DMS79 (cell line): ENCODE measurements around the gene DUSP16.
"Not testable (repeated sequence)": the region's sequence is repeated elsewhere in the genome, so short reads cannot be mapped to it uniquely, and the experiment has no call there.

ENCODE experiments used
- DNase-seq: peaks from one replicate; lab custom pipeline; 2025; lab: John Stamatoyannopoulos, UW

DUSP16 gene

DNA sequence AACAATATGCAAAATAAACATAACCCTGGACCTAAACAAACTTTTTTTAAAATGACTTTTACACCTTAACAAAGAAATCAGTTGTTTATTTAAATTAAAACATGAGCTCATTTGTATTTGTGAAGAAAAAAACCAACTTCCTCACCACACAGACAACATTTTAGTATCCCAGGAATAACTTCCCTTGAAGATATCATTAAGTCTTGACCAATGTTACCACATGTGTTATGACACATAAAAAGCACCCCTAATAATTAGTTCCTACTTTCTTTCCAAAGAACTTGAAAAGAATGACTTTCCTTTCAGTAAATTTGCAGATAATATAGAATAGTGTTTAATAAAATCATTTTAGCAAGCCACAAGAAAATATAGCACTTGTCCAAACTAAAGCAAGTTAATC, 42.4 kb downstream of the DUSP16 start:
- DNase-seq = no peak

DNA sequence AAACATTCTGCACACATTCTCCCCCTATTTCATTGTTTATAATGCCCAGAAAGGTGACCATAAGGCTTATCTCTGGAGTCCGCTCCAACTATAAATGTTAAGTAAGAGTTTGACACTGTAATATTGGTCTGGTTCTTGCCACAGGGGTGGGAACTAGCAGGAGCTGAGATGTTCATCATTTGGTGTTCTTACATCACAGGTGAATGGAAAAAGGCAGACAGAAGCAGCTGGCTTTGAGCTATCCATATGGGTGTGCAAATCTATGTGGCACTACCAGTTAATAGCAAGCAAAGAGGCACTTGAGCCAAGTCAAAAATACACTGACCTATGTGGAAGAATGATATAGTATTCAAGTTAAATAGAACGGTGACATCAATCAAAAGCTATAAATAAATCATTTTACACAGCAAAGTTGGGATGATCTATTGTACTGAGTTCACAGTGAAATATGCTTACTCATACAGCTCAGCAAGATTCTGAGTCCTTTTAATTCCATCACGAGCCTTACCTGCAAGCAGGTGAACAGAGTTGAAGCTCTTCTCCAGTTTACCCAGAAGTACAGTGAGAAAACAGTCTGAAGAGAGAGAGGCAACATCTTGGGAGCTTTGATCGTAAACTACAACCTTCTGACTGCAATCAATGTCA, 43.2 kb downstream of the DUSP16 start:
- DNase-seq = no peak

DNA sequence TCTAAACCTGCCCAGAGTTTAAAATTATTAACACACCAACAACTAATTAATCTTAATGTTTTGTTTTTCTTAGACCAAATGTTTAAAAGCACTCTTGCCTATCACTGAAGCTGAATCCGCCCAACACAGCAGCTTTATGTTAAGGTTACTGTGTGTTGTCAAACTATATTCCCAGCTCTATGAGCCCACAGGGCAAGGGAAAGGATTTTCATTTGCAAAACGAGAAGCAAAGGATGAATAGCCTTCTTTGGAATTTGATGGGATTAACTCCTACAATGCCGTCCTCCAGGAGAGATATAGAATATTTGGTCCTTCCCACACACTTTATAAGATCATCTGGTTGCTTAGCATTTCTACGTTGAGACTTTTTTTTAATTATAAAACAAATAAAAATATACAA, 43.7 kb downstream of the DUSP16 start:
- no peak for DNase-seq

DNA sequence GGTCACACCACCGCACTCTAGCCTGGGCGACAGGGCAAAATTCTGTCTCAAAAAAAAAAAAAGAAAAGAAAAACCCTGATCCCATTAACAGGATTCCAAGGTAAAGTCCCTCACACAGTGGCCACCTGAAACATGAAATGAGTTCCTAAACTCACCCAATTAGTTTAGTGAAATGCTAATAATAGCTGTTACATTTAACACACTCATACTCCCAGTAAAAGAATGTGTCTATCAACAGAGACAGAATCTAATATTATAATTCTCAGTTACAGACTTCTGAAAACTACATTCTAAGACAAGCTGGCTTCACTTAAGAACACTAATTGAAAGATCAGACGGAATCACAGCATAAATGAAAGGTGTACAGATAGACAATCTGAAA, 44.2 kb downstream of the DUSP16 start:
- no peak for DNase-seq

DNA sequence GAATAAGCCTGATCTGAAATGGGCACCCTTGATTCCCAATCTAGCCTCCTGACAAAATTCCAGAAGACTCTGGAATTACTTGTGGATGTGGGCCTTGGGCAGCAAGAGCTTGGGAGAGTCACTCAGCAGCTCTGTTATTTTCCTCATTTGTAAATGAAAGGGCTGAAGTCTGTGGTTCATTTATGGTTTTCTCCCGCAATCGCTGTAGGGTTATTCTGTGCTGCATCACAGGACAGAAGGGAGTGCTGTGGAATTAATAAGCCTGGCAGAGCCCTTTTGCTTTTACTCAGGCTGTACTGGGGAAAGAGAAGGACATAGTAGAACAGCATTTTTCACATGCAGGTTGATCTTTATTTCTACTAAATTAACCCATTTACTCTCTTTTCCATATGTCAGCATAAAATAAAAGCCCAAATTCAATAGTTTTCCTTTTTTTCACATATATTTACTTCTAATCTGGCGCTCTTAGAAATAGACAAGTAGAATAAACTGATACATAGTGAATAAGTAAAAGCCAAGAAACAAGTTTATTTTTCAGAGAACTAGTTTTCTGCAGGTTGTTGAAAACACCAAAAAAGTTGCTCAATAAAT, 49.2 kb downstream of the DUSP16 start:
- DNase-seq = no peak

DNA sequence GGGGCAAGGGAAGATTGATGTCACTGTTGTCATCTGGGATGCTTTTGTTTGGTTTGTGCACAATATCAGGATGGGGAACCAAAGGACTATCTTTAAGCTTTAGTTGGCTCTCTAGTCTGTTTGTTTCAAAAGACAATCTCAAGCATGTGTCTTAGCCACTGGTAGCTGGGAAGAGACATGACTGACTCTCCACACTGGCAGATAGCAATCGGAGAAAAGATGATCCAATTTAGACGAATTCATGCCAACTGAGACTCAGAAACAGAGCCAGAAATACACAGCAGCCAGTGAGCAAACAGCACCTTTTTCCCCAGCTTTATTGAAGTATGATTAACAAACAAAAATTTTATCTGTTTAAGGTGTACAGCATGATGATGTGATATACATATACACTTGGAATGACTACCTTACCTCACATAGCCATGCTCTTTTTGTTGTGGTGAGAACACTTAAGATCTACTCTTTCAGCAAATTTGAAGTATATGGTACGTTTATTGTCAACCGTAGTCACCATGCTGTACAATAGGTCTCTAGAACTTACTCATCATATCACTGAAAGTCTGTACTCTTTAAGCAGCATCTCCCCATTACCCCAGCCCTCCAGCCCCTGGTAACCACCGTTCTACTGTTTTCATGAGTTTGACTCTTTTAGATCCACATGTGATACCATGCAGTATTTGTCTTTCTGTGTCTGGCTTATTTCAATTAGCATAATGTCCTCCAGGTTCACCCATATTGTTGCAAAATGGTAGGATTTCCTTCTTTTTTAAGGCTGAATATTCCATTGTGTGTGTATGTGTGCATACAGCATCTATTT, 50.6 kb downstream of the DUSP16 start:
- DNase-seq = no peak

DNA sequence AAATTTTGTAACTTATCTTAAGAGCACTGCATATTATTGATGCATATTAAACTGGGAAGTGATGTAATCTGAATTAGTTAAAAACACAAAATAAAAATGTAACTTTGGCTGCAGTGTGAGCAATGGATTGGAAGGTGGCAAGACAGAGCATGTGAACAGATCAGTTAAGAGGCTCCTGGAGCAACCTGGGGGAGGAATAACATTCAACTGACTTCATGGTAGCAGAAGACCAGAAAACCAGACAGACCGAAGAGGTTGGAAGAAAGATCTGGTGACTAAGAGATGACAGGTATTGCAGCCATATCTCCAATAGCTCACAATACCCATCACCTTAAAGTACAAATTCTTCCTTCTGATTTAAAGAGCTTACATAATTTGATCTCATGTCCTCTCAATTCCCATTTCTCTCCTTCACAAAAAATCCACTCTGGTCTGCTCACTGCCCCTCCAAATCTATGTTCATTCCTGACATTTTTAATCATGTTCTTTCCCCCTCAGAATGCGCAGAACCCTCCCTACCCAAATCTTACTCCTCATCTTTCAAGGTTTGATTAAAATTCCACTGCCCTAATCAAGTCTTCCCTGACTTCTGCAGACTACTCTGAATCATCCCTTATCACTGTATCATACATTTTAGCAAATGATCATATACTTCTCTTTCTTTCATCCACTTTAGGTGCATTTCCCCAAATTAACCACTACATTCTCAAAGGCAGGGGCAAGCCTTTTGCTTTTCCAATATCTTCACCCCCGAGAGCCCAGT, 51.5 kb downstream of the DUSP16 start:
- DNase-seq = no peak

DNA sequence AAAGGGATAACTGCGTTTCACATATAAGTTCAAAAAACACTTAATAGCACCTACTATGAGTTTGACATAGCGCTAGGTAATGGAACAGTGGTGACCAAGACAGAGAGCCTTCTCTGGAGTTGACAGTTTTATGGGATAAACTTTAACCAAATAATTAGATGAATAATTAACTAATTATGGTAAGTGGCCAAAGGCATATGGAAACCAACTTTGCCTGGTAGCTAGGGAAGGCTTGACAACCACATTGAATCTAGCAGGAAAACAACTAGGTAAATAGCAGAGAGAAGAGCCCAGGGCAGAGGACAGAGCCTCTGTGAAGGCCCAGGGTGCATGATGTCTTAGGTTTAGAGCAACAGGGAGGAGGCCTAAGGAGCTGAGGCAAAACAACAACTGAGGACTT, 52.1 kb downstream of the DUSP16 start:
- DNase-seq = no peak

DNA sequence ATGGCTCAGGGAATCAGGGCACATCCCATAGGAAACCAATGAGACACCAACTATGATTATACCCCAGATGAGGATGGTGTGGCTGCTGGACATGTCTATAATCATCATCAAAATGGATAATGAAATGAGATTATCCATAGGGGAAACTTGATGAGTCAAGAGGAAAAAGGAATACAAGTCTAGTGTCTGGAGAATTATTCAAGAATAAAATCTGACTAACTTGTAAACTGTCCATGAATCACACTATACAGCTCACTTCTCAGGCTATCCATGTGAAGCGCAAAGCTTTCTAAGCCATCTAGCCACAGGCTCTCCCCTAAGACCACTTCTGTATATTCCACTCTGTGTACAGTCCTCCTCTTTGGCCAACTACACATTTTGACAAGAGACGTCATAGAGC, 52.5 kb downstream of the DUSP16 start:
- no peak for DNase-seq

DNA sequence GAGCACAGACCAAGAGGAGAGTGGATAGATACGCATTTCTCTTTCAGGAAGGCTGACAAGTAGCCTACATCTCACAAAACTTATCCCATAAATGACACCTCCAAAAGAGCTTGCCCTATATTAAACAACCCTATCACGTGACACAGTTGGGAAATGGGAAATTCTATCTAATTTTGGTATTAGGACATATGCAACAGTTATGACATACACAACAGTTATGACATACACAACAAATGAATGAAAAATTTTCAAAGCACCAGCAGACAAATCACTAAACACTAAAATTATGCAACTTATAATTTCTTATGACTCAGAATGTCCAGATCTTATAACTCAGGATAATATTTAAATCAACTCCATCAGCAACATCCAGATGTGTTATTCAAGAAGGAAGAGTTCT, 54.1 kb downstream of the DUSP16 start:
- DNase-seq = no peak

DNA sequence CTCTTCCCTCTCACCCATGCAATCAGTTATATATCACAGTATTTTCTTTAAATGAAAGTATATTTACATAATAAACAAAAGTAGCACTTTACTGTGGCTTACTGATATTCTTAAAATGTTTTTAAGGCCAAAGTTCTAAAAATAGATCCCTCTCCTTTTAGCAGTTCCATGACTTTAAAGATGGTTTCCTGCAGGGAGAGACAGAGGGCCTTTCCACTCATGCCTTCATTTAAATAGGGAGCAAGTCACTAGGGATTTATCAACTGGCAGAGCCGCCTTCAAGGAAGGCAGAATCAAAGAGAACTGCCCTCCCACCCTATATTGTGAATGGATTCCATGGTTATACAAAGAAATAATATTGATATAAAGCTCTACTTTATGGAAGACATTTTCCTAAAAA, 55.5 kb downstream of the DUSP16 start:
- DNase-seq = no peak

DNA sequence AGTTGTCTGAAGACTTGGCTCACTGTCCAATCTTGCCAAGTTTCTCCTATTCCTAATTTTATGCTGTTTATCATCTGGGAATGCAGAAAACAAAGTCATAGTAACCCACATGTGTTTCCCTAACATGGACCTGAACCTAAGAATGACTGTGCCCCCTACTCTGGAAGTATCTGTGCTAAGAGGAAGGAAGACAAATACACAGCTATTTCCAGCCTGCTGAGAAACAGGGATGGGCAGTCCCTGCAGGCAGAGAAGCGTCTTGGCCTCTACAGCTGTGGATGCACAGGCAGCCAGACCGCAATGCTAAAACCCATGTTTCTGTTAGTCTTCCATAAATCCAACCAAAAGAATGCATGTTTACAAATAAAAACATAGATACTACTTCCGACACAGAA, 56.2 kb downstream of the DUSP16 start:
- no peak for DNase-seq

DNA sequence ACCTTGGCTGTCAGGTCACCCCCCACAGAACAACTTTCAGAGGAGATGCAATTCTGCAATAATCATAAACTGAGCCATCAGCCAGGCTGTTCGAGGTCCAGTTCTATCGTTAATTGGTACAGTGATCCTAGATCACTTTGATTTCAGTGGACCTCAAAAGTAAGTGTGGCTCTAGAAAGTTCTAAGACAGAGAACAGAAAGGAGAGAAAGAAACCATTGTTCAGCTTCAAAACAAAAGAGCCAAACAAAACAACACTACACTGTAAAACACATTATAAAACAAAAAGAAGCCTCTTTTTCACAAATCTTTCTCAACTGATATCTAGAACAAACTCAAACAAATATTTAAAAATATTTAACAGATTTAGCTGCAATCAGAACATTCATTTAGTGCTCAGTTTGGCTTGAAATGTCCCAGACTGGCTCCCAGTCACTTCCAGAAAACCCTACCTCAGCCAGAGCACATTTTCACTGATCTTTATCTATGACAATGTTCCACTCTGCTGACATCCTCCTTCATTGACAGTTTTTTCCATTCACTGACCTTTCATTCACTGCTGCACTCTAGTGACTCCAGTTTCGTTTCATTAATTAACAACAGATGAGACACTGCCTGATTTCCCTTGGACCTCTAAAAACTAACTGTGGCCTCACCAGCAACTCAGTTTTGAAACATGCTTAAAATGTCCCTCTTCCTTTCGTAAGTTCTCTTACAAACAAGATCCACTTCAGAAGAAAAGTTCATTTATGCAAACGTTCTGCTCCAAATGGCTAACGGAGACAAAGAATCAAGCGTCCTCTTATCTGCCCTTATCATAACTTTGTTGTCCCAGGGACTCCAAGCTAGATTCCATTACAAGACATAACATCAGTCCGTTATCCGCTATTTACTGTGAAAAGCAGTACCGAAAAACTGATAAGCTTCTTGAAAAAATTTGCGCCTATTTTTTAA, 56.8 kb downstream of the DUSP16 start:
- DNase-seq = no peak

DNA sequence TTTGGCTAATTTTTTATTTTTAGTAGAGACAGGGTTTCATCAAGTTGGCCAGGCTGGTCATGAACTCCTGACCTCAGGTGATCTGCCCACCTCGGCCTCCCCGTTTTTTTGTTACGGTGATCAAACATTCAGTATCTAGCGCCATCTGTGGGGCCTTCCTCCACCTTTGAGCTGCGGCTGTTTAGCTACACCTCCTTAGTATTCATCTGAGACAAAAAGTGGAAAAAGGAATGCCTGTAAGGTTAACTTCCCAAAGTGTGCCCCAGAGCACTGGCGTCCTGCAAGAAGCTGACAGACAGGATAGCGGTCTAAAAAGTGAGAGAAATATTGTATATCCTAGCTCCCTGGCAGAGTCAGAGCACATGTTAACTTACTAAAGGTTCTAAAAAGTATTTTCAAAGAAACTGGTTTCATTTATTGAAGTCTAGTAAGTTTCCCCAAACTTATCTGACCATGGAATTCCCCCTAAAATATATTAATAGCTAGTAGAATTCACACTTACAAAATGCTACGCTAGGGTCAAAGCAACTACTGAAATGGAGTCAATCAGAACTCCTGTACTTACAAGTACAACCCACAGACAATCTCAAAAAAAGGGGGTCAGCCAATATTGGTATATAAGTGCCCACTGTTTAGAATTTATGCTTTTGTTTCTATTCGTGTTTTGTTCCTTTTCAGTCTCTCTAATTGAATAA, 59.1 kb downstream of the DUSP16 start:
- DNase-seq = no peak

DNA sequence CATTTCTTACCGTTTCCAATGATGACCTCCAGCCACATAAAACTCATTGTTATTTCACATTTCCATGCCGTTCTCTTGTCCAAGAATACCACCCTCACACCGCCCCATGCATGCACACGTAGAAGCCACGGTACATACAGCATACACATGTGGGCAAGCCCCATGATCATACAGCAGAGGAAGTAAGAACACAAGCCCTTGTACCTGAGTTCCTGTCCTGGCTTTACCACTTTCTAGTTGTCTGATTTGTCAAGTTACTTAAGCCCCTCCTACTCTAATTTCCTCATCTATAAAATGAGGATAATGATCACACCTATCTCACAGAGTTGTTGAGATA, 59.9 kb downstream of the DUSP16 start:
- DNase-seq = no peak

DNA sequence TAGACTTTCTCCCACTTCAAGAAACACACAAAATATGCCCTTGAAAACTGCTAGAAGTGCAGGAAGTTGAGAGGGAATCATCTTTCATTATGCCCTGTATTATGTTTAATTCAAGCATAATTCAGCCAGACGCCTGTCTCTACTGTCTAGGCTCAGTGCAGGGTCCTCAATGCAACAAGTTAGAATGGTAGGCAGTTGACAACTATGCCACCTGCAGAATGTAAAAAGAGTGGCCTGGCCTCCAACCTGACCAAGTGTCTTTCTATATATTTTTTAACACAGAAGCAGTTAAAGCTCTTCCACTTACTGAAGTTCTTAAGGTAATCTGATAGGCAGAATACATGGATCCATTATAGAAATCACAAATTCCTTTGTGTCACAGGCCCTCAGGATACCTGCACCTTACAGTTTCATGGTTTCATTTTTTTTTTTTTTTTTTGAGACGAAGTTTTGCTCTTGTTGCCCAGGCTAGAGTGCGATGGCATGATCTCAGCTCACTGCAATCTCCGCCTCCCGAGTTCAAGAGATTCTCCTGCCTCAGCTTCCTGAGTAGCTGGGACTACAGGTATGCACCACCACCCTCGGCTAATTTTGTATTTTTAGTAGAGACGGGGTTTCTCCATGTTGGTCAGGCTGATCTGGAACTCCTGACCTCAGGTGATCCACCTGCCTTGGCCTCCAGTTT, 60.4 kb downstream of the DUSP16 start:
- not testable (repeated sequence) for DNase-seq

DNA sequence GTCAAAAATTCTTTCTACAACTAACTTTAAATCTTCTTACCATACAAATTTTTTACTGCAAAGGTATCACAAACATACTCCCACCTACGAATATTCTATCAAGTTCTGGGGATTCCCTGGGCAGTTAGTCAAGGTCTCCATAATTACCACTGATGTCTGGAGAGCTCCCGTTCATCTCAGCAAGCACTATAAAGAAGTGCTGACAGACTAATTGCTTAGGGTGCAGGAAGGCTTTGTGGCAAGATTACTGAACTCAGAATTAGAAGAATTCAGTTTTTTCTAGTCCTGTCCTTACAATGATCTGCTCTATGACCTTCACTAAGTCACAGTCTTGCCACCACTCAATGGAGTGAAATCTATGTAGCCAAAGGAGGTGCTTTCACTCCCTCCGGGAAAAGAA, 61.5 kb downstream of the DUSP16 start:
- DNase-seq = no peak

DNA sequence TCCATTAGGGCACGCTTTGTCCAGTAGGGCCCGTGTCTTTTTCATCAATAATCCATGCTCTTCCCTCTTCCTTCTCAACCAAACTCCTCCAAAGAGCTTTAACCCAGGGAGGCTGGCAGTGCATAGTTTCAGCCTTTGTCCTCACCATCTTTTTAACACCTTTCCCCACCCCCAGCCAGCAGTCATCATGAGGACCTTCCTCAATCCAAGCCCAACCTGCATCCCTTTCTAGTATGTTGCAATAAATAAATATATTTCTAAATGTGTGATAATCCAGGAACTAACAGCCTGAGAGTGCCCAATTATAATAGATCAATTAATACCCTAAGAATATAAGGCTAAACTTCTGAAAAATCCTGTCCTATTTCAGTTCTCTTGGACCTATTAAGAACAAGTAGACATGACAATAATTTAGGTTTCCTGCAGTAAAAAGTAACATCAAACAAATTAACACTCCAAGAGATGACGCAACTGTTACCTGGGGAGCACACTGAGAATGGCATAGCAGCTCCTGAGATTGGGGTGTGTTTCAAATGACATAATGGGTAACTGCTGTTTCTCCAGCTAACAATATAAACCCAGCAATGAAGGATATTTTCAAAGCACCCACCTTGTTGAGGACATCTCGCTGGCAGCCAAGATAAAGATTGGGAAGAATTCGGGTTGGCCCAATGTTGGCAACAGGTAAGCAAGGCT, 62.6 kb downstream of the DUSP16 start:
- no peak for DNase-seq

DNA sequence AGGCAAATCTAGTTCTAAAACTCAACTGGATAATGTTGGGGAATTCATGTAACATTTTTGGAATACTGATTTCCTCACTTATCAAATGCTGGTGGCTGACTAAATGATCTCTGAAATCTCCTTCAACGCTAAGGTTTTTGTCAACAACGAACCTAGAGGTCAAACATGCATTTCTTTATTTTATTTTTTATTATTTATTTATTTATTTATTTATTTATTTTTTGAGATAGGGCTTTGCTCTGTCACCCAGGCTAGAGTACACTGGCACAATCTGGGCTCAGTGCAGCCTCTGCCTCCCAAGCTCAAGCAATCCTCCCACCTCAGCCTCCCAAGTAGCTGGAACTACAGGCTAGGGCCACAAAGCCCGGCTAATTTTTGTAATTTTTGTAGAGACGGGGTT, 64.5 kb downstream of the DUSP16 start:
- no peak for DNase-seq

DNA sequence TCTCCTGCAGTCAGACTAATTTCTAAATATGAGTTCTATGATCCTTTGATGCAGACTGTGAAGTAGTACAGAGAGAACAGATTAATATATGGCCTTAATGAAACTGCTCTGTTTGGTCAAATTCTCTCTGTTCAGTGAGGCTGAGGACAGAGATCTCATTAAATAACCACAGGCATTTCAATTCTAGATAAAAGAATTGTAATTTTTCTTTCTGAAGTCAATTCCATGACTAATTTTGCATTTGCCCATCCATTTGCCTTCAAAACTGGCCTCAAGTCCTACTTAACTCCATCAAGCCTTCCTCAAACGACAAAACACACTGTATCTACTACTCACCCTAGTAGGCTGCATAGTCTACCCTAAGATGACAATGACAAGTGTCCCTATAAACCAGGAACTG, 67.1 kb downstream of the DUSP16 start:
- no peak for DNase-seq
